HPDE6-E6E7 (cell line): ENCODE measurements around the gene CES4A.
A peak's percentile ranks its signal among the peaks of the same experiment; 100 is the strongest.
"Not testable (repeated sequence)": the region's sequence is repeated elsewhere in the genome, so short reads cannot be mapped to it uniquely, and the experiment has no call there.

ENCODE experiments used
- DNase-seq: peaks from one replicate; pipeline ENCODE4 v3.0.0; 2011; ENCODE audit warnings: missing footprints; ENCODE audit errors: extremely low spot score

CES4A gene

GRCh38 chr16:66955363-66956153, 32.8 kb upstream of the CES4A start:
- not testable (repeated sequence) for DNase-seq

DNA sequence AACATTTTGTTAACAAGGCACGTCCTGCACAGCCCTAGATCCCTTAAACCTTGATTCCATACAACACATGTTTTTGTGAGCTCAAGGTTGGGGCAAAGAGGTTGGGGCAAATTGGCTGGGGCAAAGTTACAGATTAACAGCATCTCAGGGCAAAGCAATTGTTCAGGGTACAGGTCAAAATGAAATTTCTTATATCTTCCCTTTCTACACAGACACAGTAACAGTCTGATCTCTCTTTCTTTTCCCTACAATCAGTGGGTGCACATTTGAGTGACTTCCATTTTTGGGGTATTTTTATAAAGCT, 32.3 kb upstream of the CES4A start:
- DNase-seq: not testable (repeated sequence)

GRCh38 chr16:66958857-66959703, 29.3 kb upstream of the CES4A start:
- DNase-seq: no peak

DNA sequence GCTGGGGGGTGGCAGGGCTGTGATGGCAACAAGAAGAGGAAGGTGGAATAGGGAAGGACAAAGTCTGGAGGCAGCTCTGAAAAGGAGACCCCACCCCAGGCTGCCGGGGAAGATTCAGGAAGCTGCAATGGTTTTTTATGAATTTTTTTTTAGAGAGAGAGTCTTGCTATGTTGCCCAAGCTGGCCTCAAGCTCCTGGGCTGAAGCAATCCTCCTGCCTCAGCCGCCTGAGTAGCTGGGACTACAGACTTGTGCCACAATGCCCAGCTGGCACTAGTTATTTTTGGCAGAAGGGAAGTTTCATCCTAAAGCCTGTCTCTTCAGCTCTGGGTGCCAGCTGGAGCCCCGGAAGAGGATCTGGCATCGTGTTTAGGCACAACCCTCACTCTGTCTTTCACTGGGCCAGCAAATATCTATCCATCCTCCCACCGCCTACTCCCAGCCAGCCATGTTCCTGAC, 28.7 kb upstream of the CES4A start:
- DNase-seq: no peak

DNA sequence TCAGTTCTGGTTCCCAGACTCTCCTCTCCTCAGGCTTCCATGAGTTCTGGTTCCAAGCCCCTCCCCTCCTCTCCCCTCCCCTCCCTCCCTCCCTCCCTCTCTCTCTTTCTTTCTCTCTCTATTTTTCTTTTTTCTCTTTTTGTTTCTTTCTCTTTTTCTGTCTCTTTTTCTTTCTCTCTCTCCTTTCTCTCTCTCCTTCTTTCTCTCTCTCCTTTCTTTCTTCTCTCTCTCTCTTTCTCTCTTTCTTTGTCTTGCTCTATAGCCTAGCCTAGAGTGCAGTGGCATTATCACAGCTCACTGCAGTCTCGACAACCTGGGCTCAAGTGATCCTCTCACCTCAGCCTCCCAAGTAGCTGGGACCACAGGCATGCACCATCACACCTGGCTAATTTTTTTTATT, 28.1 kb upstream of the CES4A start:
- no peak for DNase-seq

DNA sequence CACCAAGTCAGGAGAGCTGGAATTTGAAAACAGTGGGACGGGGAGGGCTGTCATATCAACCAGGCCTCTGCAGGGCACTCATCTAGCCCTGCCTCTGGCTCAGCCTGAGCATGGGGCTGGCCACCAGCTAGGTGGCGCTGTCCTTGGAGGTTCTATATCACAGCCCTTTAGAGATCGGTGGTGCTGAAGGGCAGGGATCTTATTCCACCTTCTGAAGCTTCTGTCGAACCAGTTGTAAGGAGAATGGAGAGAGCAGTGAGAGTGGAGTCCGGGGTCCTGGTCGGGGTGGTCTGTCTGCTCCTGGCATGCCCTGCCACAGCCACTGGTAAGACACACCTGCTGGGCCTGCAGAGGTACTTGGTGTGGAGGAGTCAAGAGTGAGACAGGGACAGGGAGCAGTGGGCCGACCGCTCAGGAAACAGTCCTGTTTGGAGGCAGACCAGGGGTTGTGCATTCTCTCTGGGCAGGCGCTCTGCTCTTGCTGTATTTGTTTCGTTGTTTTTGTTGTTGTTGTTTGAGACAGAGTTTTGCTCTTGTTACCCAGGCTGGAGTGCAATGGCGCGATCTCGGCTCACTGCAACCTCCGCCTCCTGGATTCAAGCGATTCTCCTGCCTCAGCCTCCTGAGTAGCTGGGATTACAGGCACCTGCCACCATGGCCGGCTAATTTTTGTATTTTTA, 27.2 kb upstream of the CES4A start, which contains the start of gene CES3:
Gene CES3, plus strand, starts transcription at position 202 of the 680 bp plus-strand sequence. Its CDS starts 42 bp downstream, at position 244.
- peak; percentile 70 for DNase-seq

DNA sequence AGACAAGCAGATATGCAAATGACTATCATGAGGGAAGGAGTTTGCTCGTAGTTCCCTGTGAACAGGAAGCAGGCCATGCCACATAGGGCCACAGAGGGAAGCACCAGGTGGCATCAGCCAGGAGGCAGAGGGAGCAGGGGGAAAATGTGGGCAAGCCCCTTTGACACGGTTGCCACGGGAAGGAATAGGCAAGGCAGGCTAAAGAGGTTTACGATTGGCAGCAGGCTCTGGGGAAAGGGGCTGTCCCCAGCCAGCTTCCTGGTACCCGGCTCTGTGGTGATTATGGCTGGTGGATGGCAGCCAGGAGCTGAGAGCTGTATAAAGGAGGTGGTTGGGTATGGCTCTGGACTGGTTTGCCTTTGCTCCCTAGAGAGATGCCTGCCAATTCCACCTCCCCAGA, 26.5 kb upstream of the CES4A start:
- no peak for DNase-seq

- no peak for DNase-seq
Observed at GRCh38 chr16:66964049-66964448, 24.3 kb upstream of the CES4A start.

DNA sequence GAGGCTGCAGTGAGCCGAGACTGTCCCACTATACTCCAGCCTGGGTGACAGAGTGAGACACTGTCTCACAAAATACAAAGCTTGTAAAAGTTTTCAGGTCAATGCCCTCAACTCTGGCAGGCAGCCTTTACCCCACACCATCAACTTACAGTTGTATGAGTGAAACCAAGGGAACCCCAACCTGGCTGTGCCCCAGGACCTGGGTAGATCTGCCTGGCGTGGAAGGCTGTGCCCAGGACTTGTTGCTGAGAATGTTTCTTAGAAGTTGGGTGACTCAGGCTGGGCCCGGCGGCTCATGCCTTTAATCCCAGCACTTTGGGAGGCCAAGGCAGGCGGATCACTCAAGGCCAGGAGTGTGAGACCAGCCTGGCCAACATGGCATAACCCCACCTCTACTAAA, 19.5 kb upstream of the CES4A start:
- DNase-seq: no peak

DNA sequence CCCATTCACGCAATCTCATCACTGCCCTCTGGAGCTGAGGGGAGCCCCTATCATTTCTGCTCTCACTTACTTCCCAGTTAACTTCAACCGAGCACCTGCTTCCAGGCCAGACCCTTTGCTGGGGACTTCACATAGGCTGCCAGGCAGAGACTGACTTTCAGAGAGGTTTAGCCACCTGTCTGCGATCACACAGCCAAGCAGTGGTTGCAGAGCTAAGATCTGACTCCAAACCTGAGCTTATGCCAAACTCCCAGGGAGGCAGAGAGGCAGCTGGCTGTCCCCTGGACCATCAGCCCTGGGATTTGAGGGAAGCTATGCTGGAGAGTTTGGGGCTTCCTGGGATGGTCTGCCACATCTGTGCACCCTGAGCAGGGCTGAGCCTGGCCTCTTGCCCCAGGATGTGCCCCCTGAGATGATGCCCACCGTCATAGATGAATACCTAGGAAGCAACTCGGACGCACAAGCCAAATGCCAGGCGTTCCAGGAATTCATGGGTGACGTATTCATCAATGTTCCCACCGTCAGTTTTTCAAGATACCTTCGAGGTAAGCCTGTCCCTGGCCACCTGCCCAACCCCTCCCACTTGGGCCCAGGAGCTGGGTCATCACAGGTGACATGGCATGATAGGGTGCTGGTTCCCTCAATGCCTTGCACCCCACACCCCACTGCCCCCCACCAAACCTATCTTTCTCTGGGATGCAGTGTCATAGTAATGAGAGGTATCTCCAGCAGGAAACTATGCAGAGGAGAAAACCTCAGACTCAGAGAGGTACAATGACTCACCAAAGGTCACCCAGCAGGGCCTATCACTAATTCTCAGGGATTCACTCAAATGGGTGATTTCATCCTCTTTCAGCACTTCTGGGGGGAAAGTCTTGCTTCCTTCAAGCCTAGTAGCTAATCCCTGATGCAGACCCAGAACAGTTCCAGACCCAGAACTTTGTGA, 17.3 kb upstream of the CES4A start:
- peak; percentile 63 for DNase-seq

DNA sequence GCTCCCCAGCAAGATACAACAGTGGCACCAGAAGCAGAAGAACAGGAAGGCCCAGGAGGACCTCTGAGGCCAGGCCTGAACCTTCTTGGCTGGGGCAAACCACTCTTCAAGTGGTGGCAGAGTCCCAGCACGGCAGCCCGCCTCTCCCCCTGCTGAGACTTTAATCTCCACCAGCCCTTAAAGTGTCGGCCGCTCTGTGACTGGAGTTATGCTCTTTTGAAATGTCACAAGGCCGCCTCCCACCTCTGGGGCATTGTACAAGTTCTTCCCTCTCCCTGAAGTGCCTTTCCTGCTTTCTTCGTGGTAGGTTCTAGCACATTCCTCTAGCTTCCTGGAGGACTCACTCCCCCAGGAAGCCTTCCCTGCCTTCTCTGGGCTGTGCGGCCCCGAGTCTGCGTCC, 15.4 kb upstream of the CES4A start:
- DNase-seq: no peak

GRCh38 chr16:66973716-66974115, 14.7 kb upstream of the CES4A start:
- DNase-seq: no peak

GRCh38 chr16:66974156-66974931, 14.0 kb upstream of the CES4A start:
- DNase-seq: not testable (repeated sequence)

- DNase-seq: not testable (repeated sequence)
Observed at GRCh38 chr16:66974932-66975246, 13.5 kb upstream of the CES4A start.

DNA sequence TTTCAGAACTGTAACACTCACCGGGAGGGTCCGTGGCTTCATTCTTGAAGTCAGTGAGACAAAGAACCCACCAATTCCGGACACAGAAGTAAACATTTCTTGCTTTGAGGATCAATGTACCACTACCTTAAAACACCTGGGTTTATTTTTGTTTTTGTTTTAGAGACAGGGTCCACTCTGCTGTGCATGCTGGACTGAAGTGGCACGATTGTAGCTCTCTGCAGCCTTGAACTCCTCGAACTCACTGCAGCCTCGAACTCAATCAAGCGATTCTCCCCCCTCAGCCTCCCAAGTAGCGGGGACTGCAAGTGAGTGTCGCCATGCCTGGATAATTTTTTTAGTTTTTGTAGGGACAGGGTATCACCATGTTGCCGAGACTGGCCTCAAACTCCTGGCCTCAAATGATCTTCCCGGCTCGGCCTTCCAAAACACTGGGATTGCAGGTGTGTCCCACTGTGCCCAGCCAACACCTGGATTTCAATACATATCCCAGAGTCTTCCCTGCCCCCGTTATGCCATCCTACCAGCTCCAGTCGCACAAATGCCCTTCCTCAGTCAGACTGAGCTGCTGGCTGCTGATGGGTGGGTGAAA, 13.0 kb upstream of the CES4A start:
- DNase-seq: no peak

- DNase-seq: no peak
Observed at GRCh38 chr16:66976746-66977145, 11.6 kb upstream of the CES4A start.

DNA sequence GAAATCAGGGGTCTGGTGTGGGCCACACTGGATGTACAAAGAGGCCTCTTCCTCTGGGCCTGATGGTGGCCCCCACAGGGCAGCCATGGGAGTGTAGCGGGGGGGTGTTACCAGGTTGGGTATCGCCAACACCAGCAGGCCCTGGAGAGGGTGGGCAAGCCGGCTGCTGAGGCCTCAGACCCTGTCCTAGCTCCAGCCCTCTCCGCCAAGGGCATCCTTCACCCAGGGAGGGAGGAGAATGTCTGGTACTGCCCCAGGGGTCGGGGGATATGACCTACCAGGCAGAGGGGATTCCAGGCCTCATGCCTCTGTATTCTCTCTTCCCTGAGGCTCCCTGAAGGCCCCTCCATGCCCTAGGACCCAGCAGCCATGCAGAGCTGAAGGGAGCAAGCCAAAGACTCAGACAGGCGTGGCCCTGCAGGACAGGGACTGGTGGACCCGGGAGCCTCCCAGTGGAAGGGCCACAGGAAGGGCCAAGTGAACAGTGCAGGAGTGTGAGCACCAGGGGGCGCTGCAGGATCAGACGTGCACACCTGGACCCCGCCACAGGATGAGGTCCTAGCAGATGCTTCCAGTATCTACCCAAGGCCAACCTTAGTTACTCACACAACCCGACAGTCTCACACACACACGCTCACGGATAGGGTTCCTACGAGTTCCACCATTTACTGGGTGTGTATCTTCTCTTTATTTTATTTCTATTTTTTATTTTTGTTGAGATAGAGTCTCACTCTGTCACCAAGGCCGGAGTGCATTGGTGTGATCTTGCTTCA, 10.9 kb upstream of the CES4A start:
- DNase-seq: peak; percentile 92

GRCh38 chr16:66979011-66979717, 9.2 kb upstream of the CES4A start:
- no peak for DNase-seq

GRCh38 chr16:66983033-66983432, 5.4 kb upstream of the CES4A start:
- DNase-seq: no peak
